Ishikawa (cell line): Measurements from ENCODE around the gene ABCC4.

Experiments
- CEBPB ChIP-seq: IDR thresholded peaks from 2 replicates; pipeline ENCODE4 v1.6.1; 2012
- CREB1 ChIP-seq: IDR thresholded peaks from 2 replicates; pipeline ENCODE4 v1.6.1; 2012; ENCODE audit warnings: low read depth
- EGR1 ChIP-seq: IDR thresholded peaks from 2 replicates; pipeline ENCODE4 v1.6.1; 2012
- EP300 ChIP-seq: IDR thresholded peaks from 2 replicates; pipeline ENCODE4 v1.6.1; 2012; ENCODE audit warnings: borderline replicate concordance
- FOXM1 ChIP-seq: IDR thresholded peaks from 2 replicates; pipeline ENCODE4 v1.6.1; 2012; ENCODE audit warnings: low read depth, borderline replicate concordance
- MAX ChIP-seq: IDR thresholded peaks from 2 replicates; pipeline ENCODE4 v1.6.1; 2012
- NFIC ChIP-seq: IDR thresholded peaks from 2 replicates; pipeline ENCODE4 v1.6.1; 2012
- RAD21 ChIP-seq: IDR thresholded peaks from 2 replicates; pipeline ENCODE4 v1.6.1; 2012; ENCODE audit warnings: low read depth
- REST ChIP-seq: IDR thresholded peaks from 2 replicates; pipeline ENCODE4 v1.6.1; 2012; ENCODE audit warnings: low read depth, mild to moderate bottlenecking
- TAF1 ChIP-seq: IDR thresholded peaks from 2 replicates; pipeline ENCODE4 v1.6.1; 2012; ENCODE audit warnings: low read depth, mild to moderate bottlenecking
- TCF12 ChIP-seq: IDR thresholded peaks from 2 replicates; pipeline ENCODE4 v1.6.1; 2012; ENCODE audit warnings: low read depth
- TEAD4 ChIP-seq: IDR thresholded peaks from 2 replicates; pipeline ENCODE4 v1.6.1; 2012
- YY1 ChIP-seq: IDR thresholded peaks from 2 replicates; pipeline ENCODE4 v1.6.1; 2012; ENCODE audit warnings: low read depth
- ZBTB7A ChIP-seq: IDR thresholded peaks from 2 replicates; pipeline ENCODE4 v1.6.1; 2012; ENCODE audit warnings: low read depth
- TF ChIP-seq, protein P1 (sequence below): IDR thresholded peaks from 2 replicates; pipeline ENCODE4 v1.6.1; 2012

ABCC4 gene

DNA sequence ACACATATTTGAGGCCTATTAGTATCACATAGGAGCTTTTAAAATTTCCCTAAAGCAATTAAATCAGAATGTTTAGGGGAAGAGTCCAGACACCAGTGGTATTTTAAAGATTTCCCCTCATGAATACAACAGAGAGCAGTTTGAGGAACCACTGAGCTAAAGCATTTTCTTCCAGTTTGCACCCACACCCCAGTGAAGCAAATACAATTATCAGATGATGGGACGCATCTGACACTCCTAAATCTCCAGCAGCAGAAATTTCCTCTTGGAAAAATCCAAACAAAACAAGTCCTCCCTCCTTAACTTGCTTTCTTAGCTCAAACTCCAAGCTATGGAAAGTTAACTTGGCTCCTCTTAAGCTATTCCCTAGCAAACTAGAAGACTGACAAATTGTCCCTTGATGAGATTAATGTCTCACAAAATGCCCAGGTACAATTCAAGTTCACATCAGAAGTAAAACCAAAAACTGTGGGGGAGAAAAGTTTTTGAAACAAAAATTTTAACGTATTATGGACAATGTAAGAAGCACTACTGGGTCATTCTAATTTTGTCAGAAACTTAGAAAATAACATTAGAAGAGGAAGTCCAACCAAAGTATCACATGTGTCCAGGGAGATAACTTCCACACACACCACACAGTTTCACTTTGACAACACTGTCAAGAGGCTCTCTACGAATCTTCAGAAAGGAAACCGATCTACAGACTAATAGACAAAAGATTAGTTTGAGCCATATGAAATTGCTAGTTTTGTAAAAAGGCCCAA lies 74.1 kb downstream of the ABCC4 start:
- TF ChIP-seq TEAD4 (no peak), EGR1 (no peak), MAX (no peak), FOXM1 (no peak)

DNA sequence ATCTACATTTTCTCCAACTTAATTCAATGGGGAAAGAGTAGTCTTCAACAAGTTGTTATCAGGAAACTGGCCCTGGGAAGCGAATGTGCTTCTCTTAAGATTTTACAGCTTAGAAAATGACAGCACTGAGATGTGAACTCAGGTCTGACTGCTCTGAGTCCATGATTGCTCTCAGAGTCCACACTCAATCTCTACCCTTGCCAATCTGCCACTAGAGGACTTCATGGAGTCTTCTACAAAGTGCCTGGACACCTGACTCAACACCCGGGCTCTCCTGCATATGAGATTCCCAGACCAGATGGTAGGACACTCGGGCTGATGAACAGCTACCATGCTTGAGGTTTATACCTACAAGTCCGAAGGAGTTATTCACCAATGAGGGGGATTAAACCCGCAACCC lies 74.8 kb downstream of the ABCC4 start:
- TF ChIP-seq, protein P1, sequence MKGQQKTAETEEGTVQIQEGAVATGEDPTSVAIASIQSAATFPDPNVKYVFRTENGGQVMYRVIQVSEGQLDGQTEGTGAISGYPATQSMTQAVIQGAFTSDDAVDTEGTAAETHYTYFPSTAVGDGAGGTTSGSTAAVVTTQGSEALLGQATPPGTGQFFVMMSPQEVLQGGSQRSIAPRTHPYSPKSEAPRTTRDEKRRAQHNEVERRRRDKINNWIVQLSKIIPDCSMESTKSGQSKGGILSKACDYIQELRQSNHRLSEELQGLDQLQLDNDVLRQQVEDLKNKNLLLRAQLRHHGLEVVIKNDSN, result no peak
- TF ChIP-seq RAD21 (no peak), MAX (no peak), FOXM1 (no peak), TCF12 (no peak)

- no peak for TF ChIP-seq TEAD4
- TF ChIP-seq TAF1, result no peak
- no peak for TF ChIP-seq NFIC
- TF ChIP-seq REST, result no peak
- TF ChIP-seq MAX, result no peak
- TF ChIP-seq TCF12, result no peak
- no peak for TF ChIP-seq RAD21
- no peak for TF ChIP-seq FOXM1
- no peak for TF ChIP-seq YY1
- no peak for TF ChIP-seq EGR1
- TF ChIP-seq, protein P1, result no peak
- TF ChIP-seq CREB1, result no peak
- TF ChIP-seq EP300, result no peak
- TF ChIP-seq ZBTB7A, result no peak
- TF ChIP-seq CEBPB, result no peak
These were observed 75.2 kb downstream of the ABCC4 start for GRCh38 chr13:95226050-95226449.

DNA sequence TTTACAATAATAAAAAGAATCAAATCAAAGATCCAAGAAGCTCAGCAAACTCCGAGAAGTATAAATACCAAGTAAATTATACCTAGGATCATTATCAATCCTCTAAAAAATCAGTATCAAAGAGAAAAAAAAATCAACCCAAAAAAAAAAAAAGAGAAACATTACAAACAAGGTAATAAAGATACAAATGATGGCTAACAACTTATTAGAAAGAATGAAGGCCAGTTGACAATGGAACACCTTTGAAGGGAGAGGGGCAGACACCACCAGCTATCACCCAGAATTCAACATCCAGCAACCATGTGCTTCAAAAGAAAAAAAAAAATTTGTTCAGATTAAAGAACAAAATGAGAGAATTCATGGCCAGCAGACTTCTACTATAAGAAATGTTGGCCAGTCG lies 77.2 kb downstream of the ABCC4 start:
- TF ChIP-seq EGR1 (no peak), TAF1 (no peak), TEAD4 (no peak), CEBPB (no peak), NFIC (no peak), FOXM1 (no peak), MAX (no peak), REST (no peak), RAD21 (no peak), EP300 (no peak), CREB1 (no peak), ZBTB7A (no peak), YY1 (no peak), TCF12 (no peak)
- TF ChIP-seq, protein P1, result no peak

GRCh38 chr13:95222733-95223018 lies 78.6 kb downstream of the ABCC4 start:
- no peak for TF ChIP-seq EP300
